ENCODE measurements around the gene ELAC2.

Gene ELAC2

GRCh38 chr17:12955521-12955920 lies 62.3 kb downstream of the ELAC2 start:
- DNase-seq (ENCODE audit: low read depth): no peak

- DNase-seq (ENCODE audit: low read depth): no peak
Measured at GRCh38 chr17:12953156-12953555, 64.7 kb downstream of the ELAC2 start.

GRCh38 chr17:12952012-12952411 lies 65.8 kb downstream of the ELAC2 start:
- no peak for DNase-seq (ENCODE audit: low read depth)

- no peak for DNase-seq (ENCODE audit: low read depth)
Measured at GRCh38 chr17:12947047-12947446, 70.8 kb downstream of the ELAC2 start.
